HCT116 (cell line): ENCODE measurements around the gene LHFPL6. TPM values are rescaled to one million over a fixed set of nuclear protein-coding genes. Genes with fewer than 3 reads are reported as not detected.

Experiments used
- ATAC-seq: fragments of 200-7000 bp; cut with Tn5 transposase; 2 replicates; pipeline ENCODE4 v1.9.1; 2020; ENCODE audit warnings: mild to moderate bottlenecking, moderate library complexity
- BruUV-seq: library from RNA; stranded (reverse); fragments of 400-500 nt; replicated peaks from 2 replicates; lab custom pipeline; 2021; lab: Mats Ljungman, UMichigan
- CTCF ChIA-PET: fragments of 300-600 bp; sonication (Branson Sonifier 250); formaldehyde crosslinking; loops from one replicate; lab custom pipeline; 2021; ENCODE audit warnings: antibody characterized with exemption; lab: Charles Lee
- POLR2A ChIA-PET: fragments of 300-600, 350-600 bp; sonication (Branson Sonifier 250); formaldehyde crosslinking; loops from one replicate; lab custom pipeline; 2021; ENCODE audit warnings: antibody characterized with exemption; lab: Charles Lee
- RAD21 ChIA-PET, 2 experiments: fragments of 300-600 bp; sonication (Branson Sonifier 250); formaldehyde crosslinking; loops; one replicate each; lab custom pipeline; 2023; ENCODE audit warnings: low total read pairs in 2 of 2; ENCODE audit not compliant: uncharacterized antibody in 2 of 2, unreplicated experiment in 2 of 2, low non-redundant PET in 1 of 2; lab: Charles Lee
- DNase-seq: peaks from one replicate; pipeline ENCODE4 v3.0.0-alpha.2; 2010; ENCODE audit warnings: low read depth, low spot score
- H2AFZ ChIP-seq: fragments of 200-600 bp; shearing (Covaris generic), sonication (generic); 2 replicates; pipeline ENCODE4 v1.6.1; 2017; ENCODE audit warnings: low read depth, mixed run types, mixed read lengths, antibody characterized with exemption, low read length; ENCODE audit not compliant: poor library complexity, severe bottlenecking
- H3K27ac ChIP-seq: 2 replicates; pipeline ENCODE4 v1.5.1; 2012; ENCODE audit warnings: low read depth, low read length
- H3K27me3 ChIP-seq: fragments of 200-600 bp; sonication (generic); 2 replicates; pipeline ENCODE4 v1.6.1; 2016; ENCODE audit warnings: mixed run types, low read length, mixed read lengths; ENCODE audit not compliant: insufficient read depth
- H3K36me3 ChIP-seq, 2 experiments: fragments of 200-500 bp in 1 of 2; fragments of 200-600 bp in 1 of 2; sonication (Bioruptor generic) in 1 of 2; sonication (generic) in 1 of 2; 2 replicates each; pipeline versions ENCODE4 v1.5.1 to v1.6.1; 2014 to 2016; ENCODE audit warnings: low read length in 2 of 2, inconsistent platforms in 1 of 2, mixed read lengths in 1 of 2, mixed run types in 1 of 2; ENCODE audit not compliant: insufficient read depth in 2 of 2, control insufficient read depth in 1 of 2
- H3K4me1 ChIP-seq, 2 experiments: fragments of 200-600 bp in 1 of 2; sonication (generic) in 1 of 2; 2 replicates each; pipeline versions ENCODE4 v1.5.1 to v1.6.1; 2012 to 2017; ENCODE audit warnings: low read length in 2 of 2, inconsistent platforms in 1 of 2, mild to moderate bottlenecking in 1 of 2, mixed read lengths in 1 of 2, mixed run types in 1 of 2, moderate library complexity in 1 of 2; ENCODE audit not compliant: insufficient read depth in 2 of 2, control insufficient read depth in 1 of 2
- H3K4me2 ChIP-seq: fragments of 200-600 bp; sonication (generic); 2 replicates; pipeline ENCODE4 v1.6.1; 2017; ENCODE audit warnings: mixed run types, low read length, mixed read lengths
- H3K4me3 ChIP-seq, 2 experiments: fragments of 200-600 bp in 1 of 2; sonication (generic) in 1 of 2; replicated peaks in 1 of 2; 2 replicates each; pipeline ENCODE4 v1.5.1; 2011 to 2016; ENCODE audit warnings: low read length in 2 of 2, control low read depth in 1 of 2, low read depth in 1 of 2, mild to moderate bottlenecking in 1 of 2, mixed read lengths in 1 of 2, mixed run types in 1 of 2
- H3K79me2 ChIP-seq: fragments of 200-600 bp; sonication (generic); 2 replicates; pipeline ENCODE4 v1.6.1; 2017; ENCODE audit warnings: mild to moderate bottlenecking, mixed run types, low read length, moderate library complexity, mixed read lengths; ENCODE audit not compliant: insufficient read depth
- H3K9ac ChIP-seq: fragments of 200-600 bp; sonication (generic); 2 replicates; pipeline ENCODE4 v1.6.1; 2016; ENCODE audit warnings: low read length, mixed read lengths
- H3K9me2 ChIP-seq: fragments of 200-600 bp; sonication (generic), shearing (Covaris generic); 2 replicates; pipeline ENCODE4 v1.6.1; 2017; ENCODE audit warnings: mixed run types, mild to moderate bottlenecking, moderate library complexity; ENCODE audit not compliant: insufficient read depth
- H3K9me3 ChIP-seq, 2 experiments: fragments of 200-500 bp in 1 of 2; fragments of 200-600 bp in 1 of 2; sonication (Bioruptor generic) in 1 of 2; sonication (generic) in 1 of 2; 2 replicates each; pipeline ENCODE4 v1.6.1; 2014 to 2017; ENCODE audit warnings: low read length in 2 of 2, mixed read lengths in 2 of 2, inconsistent platforms in 1 of 2, low read depth in 1 of 2, mild to moderate bottlenecking in 1 of 2, mixed run types in 1 of 2, moderate library complexity in 1 of 2; ENCODE audit not compliant: control insufficient read depth in 1 of 2, insufficient read depth in 1 of 2
- H4K20me1 ChIP-seq: fragments of 200-600 bp; sonication (generic), shearing (Covaris generic); 2 replicates; pipeline ENCODE4 v1.6.1; 2017; ENCODE audit warnings: mixed run types, mild to moderate bottlenecking, moderate library complexity; ENCODE audit not compliant: insufficient read depth
- CBX3 ChIP-seq: IDR thresholded peaks from 2 replicates; pipeline ENCODE4 v1.6.1; 2012; ENCODE audit warnings: low read depth
- CTCF ChIP-seq, 3 experiments: fragments of 200-600 bp in 1 of 3; sonication (generic) in 1 of 3; IDR thresholded peaks in 2 of 3; conservative IDR thresholded peaks in 1 of 3; 2 replicates each; pipeline ENCODE4 v1.5.1; 2012 to 2017; ENCODE audit warnings: low read depth in 2 of 3, low read length in 2 of 3, antibody characterized with exemption in 1 of 3, borderline replicate concordance in 1 of 3, control low read depth in 1 of 3, mild to moderate bottlenecking in 1 of 3, mixed read lengths in 1 of 3, mixed run types in 1 of 3, moderate library complexity in 1 of 3; ENCODE audit not compliant: insufficient read depth in 1 of 3
- EGR1 ChIP-seq: IDR thresholded peaks from 2 replicates; pipeline ENCODE4 v1.6.1; 2012; ENCODE audit warnings: low read depth
- FOSL1 ChIP-seq: IDR thresholded peaks from 2 replicates; pipeline ENCODE4 v1.6.1; 2012; ENCODE audit warnings: low read depth
- JUND ChIP-seq: IDR thresholded peaks from 2 replicates; pipeline ENCODE4 v1.6.1; 2012
- POLR2AphosphoS5 ChIP-seq: IDR thresholded peaks from 2 replicates; pipeline ENCODE4 v1.6.1; 2011; ENCODE audit warnings: mild to moderate bottlenecking, low read depth, low read length, moderate library complexity
- RAD21 ChIP-seq: IDR thresholded peaks from 2 replicates; pipeline ENCODE4 v1.6.1; 2012; ENCODE audit warnings: low read depth, mild to moderate bottlenecking
- REST ChIP-seq: IDR thresholded peaks from 2 replicates; pipeline ENCODE4 v1.6.1; 2012; ENCODE audit warnings: low read depth
- SIN3A ChIP-seq: IDR thresholded peaks from 2 replicates; pipeline ENCODE4 v1.6.1; 2012; ENCODE audit warnings: low read depth
- SP1 ChIP-seq: IDR thresholded peaks from 2 replicates; pipeline ENCODE4 v1.6.1; 2012; ENCODE audit warnings: low read depth
- ZBTB33 ChIP-seq: IDR thresholded peaks from 2 replicates; pipeline ENCODE4 v1.6.1; 2011; ENCODE audit warnings: mild to moderate bottlenecking, low read length, moderate library complexity; ENCODE audit not compliant: insufficient replicate concordance; ENCODE audit errors: extremely low read depth
- ZFX ChIP-seq: fragments of 450-650 bp; IDR thresholded peaks from 2 replicates; pipeline ENCODE4 v1.6.1; 2017
- ZNF274 ChIP-seq: fragments of 200-500 bp; sonication (Bioruptor generic); IDR thresholded peaks from 2 replicates; pipeline ENCODE4 v1.6.1; 2014; ENCODE audit warnings: mild to moderate bottlenecking, low read depth, low read length, inconsistent platforms
- intact Hi-C: fragments of 100-400 bp; cut with micrococcal nuclease; formaldehyde crosslinking; loops from 2 replicates; pipeline ENCODE4 v1.10.0; 2022
- total RNA-seq: library from RNA; stranded (reverse); gene quantifications from one replicate; pipeline ENCODE4 v1.2.1, GENCODE V29; 2021; ENCODE audit not compliant: unreplicated experiment

The LHFPL6 gene
- total RNA-seq, 1 experiment from 2014 or later, result 0.22 TPM

- intact Hi-C loops, result no loop called here
- H3K9me3 ChIP-seq, result no peaks in the 10 kb centered on the region
- no peaks in the 10 kb centered on the region for H3K27me3 ChIP-seq
- H3K4me3 ChIP-seq, result no peak overlapping the region
- BruUV-seq, result no TSS peak
- no peak overlapping the region for H3K9ac ChIP-seq
- H3K4me1 ChIP-seq, result no peaks in the 10 kb centered on the region
- no peak overlapping the region for H3K27ac ChIP-seq
- H3K36me3 ChIP-seq, result no peaks in the 10 kb centered on the region
- no peak for DNase-seq
- no peaks in the 10 kb centered on the region for H3K79me2 ChIP-seq
- ChIA-PET CTCF (no interaction called here), POLR2A (no interaction called here), RAD21 (no interaction called here)
- TF ChIP-seq RAD21 (no peak), CTCF (IDR thresholded peaks at IDR 0.05 in 2 of 3, conservative IDR thresholded peaks at IDR 0.05 in 1 of 3; ENCODE audit: borderline replicate concordance in 1 of 3, insufficient read depth in 1 of 3, low read depth in 2 of 3, low read length in 2 of 3) (no peak), ZBTB33 (no peak), SIN3A (no peak), ZNF274 (no peak), SP1 (no peak), POLR2AphosphoS5 (no peak), FOSL1 (no peak), CBX3 (no peak), EGR1 (no peak), JUND (no peak), ZFX (no peak), REST (no peak)
- H4K20me1 ChIP-seq, result no peaks in the 10 kb centered on the region
- no peak overlapping the region for H2AFZ ChIP-seq
- H3K9me2 ChIP-seq, result no peaks in the 10 kb centered on the region
- H3K4me2 ChIP-seq, result no peak overlapping the region
- ATAC-seq, result no peak
These were observed 66.7 kb downstream of the LHFPL6 start for GRCh38 chr13:39536274-39536673.
